CD14-positive monocyte (primary cell): ENCODE measurements around the gene TRIP6. TPM values are rescaled to one million over a fixed set of nuclear protein-coding genes. Genes with fewer than 3 reads are reported as not detected.

Experiments used
- DNase-seq, 3 donors: peaks; one replicate each; pipeline ENCODE4 v3.0.0-alpha.2; 2011 to 2022
- H2AFZ ChIP-seq: 2 replicates; pipeline ENCODE4 v1.6.0; 2012; ENCODE audit warnings: mild to moderate bottlenecking, low read depth, low read length, inconsistent platforms; ENCODE audit not compliant: insufficient read depth, poor library complexity, severe bottlenecking
- H3K27ac ChIP-seq, 2 donors: 1 replicate in 1 of 2; 2 replicates in 1 of 2; pipeline ENCODE4 v1.5.1; 2012 to 2013; ENCODE audit warnings: low read length in 2 of 2, control low read depth in 1 of 2, inconsistent platforms in 1 of 2, low read depth in 1 of 2, mild to moderate bottlenecking in 1 of 2
- H3K27me3 ChIP-seq, 2 donors: one replicate each; pipeline versions ENCODE4 v1.6.0 to v1.6.1; 2011 to 2013; ENCODE audit warnings: low read length in 2 of 2; ENCODE audit not compliant: control insufficient read depth in 2 of 2, insufficient read depth in 2 of 2
- H3K36me3 ChIP-seq, 2 donors: replicated peaks in 1 of 2; 1 replicate in 1 of 2; 2 replicates in 1 of 2; pipeline versions ENCODE4 v1.5.1 to v1.6.1; 2012 to 2013; ENCODE audit warnings: low read length in 2 of 2, control low read depth in 1 of 2, inconsistent platforms in 1 of 2, mild to moderate bottlenecking in 1 of 2; ENCODE audit not compliant: insufficient read depth in 2 of 2, control insufficient read depth in 1 of 2
- H3K4me1 ChIP-seq, 2 donors: 1 replicate in 1 of 2; 2 replicates in 1 of 2; pipeline versions ENCODE4 v1.5.1 to v1.6.1; 2012 to 2013; ENCODE audit warnings: low read length in 2 of 2, control low read depth in 1 of 2, inconsistent platforms in 1 of 2, mild to moderate bottlenecking in 1 of 2, moderate library complexity in 1 of 2; ENCODE audit not compliant: insufficient read depth in 2 of 2, control insufficient read depth in 1 of 2
- H3K4me2 ChIP-seq: replicated peaks from 2 replicates; pipeline ENCODE3; 2012; ENCODE audit warnings: low read length, moderate library complexity, mild to moderate bottlenecking; ENCODE audit not compliant: poor library complexity, severe bottlenecking; ENCODE audit errors: extremely low read depth
- H3K4me3 ChIP-seq, 3 experiments: fragments of 200-600 bp in 1 of 3; sonication (generic) in 1 of 3; replicated peaks in 1 of 3; 1 replicate in 2 of 3; 2 replicates in 1 of 3; pipeline ENCODE4 v1.5.1; 2011 to 2013; ENCODE audit warnings: low read length in 3 of 3, mild to moderate bottlenecking in 3 of 3, control low read depth in 2 of 3, low read depth in 2 of 3, inconsistent platforms in 1 of 3, moderate library complexity in 1 of 3
- H3K79me2 ChIP-seq: 2 replicates; pipeline ENCODE4 v1.6.0; 2012; ENCODE audit warnings: mild to moderate bottlenecking, control low read depth, inconsistent platforms, low read length, moderate library complexity; ENCODE audit not compliant: insufficient read depth
- H3K9ac ChIP-seq: 2 replicates; pipeline ENCODE4 v1.6.0; 2017; ENCODE audit warnings: low read length, mild to moderate bottlenecking; ENCODE audit not compliant: insufficient read depth, poor library complexity, severe bottlenecking
- H3K9me3 ChIP-seq, 2 donors: replicated peaks in 1 of 2; 1 replicate in 1 of 2; 2 replicates in 1 of 2; pipeline versions ENCODE4 v1.5.1 to v1.6.1; 2012 to 2013; ENCODE audit warnings: low read length in 2 of 2, control low read depth in 1 of 2; ENCODE audit not compliant: control insufficient read depth in 1 of 2, insufficient read depth in 1 of 2
- H4K20me1 ChIP-seq: 2 replicates; pipeline ENCODE4 v1.6.0; 2012; ENCODE audit warnings: mild to moderate bottlenecking, low read length, control low read depth, moderate library complexity; ENCODE audit not compliant: insufficient read depth
- H3K27ac Mint-ChIP-seq, 7 donors: one replicate each; pipeline ENCODE4 v1.8.0; 2020; ENCODE audit warnings: mild to moderate bottlenecking in 7 of 7, mixed read lengths in 7 of 7, moderate library complexity in 6 of 7, inconsistent platforms in 2 of 7
- H3K27me3 Mint-ChIP-seq, 3 donors: one replicate each; pipeline ENCODE4 v1.8.0; 2021 to 2022; ENCODE audit warnings: low read depth in 3 of 3, mild to moderate bottlenecking in 3 of 3, mixed read lengths in 3 of 3, moderate library complexity in 3 of 3, inconsistent platforms in 1 of 3
- H3K36me3 Mint-ChIP-seq, 2 donors: one replicate each; pipeline ENCODE4 v1.8.0; 2020; ENCODE audit warnings: mixed read lengths in 2 of 2, inconsistent platforms in 1 of 2, mild to moderate bottlenecking in 1 of 2
- H3K4me1 Mint-ChIP-seq: one replicate; pipeline ENCODE4 v1.8.0; 2020; ENCODE audit warnings: mild to moderate bottlenecking, mixed read lengths
- H3K4me3 Mint-ChIP-seq, 2 donors: one replicate each; pipeline ENCODE4 v1.8.0; 2020; ENCODE audit warnings: mild to moderate bottlenecking in 2 of 2, mixed read lengths in 2 of 2, moderate library complexity in 1 of 2
- H3K9me3 Mint-ChIP-seq, 7 donors: one replicate each; pipeline ENCODE4 v1.8.0; 2020 to 2022; ENCODE audit warnings: mixed read lengths in 7 of 7, mild to moderate bottlenecking in 6 of 7, moderate library complexity in 6 of 7, inconsistent platforms in 2 of 7
- CTCF ChIP-seq: fragments of 200-600 bp; IDR thresholded peaks from one replicate; pipeline ENCODE4 v1.8.0; 2022; ENCODE audit warnings: antibody characterized with exemption, mild to moderate bottlenecking
- WGBS: methylation state at CpG from one replicate; pipeline ENCODE4 v1.1.5; 2013; ENCODE audit warnings: missing lambda C conversion rate; ENCODE audit not compliant: insufficient coverage; 5-methylcytosine and 5-hydroxymethylcytosine counted together
- intact Hi-C, 2 donors: fragments of 100-400 bp; cut with micrococcal nuclease; formaldehyde crosslinking; loops; one replicate each; pipeline versions ENCODE4 v1.15.0 to v1.15.1; 2023
- polyA plus RNA-seq, 3 donors: library from polyadenylated mRNA; depleted of rRNA in 1 of 3; unstranded in 2 of 3; stranded (reverse) in 1 of 3; fragments of 300-500 nt in 2 of 3; fragments of >200 nt in 1 of 3; fragmentation: Illumina TruSeq in 2 of 3; gene quantifications; 1 replicate in 2 of 3; 2 replicates in 1 of 3; pipeline ENCODE4 v1.2.3, GENCODE V29; 2012 to 2021

Gene TRIP6
- polyA plus RNA-seq, 3 donors, result 1.9 to 5.9 (median 5.8) TPM

- peaks cover 56 to 84% (median 65%) of the 10 kb centered on the region in 3 donors for H3K27me3 Mint-ChIP-seq
- H3K27ac Mint-ChIP-seq, result peak overlapping the region in 1 of 7 donors; percentile 84
- peak in 2 of 3 donors; percentile 34 to 67 for DNase-seq
- Histone ChIP-seq H3K4me3 (peak overlapping the region in 2 of 3 experiments; percentile 2 to 68), H3K9ac (peak overlapping the region; percentile 27), H3K4me1 (peaks cover 14 to 20% of the 10 kb centered on the region in 2 donors), H3K36me3 (no peaks in the 10 kb centered on the region), H3K79me2 (no peaks in the 10 kb centered on the region), H3K9me3 (peaks cover 0 to 13% of the 10 kb centered on the region in 2 donors), H3K27me3 (peaks cover 14 to 69% of the 10 kb centered on the region in 2 donors), H3K27ac (no peak overlapping the region), H4K20me1 (no peaks in the 10 kb centered on the region), H3K4me2 (peak overlapping the region; percentile 72), H2AFZ (peak overlapping the region; percentile 59)
- H3K4me1 Mint-ChIP-seq, result peaks cover 9% of the 10 kb centered on the region
- H3K36me3 Mint-ChIP-seq, result peaks cover 6 to 9% of the 10 kb centered on the region in 2 donors
- peak; percentile 84 for TF ChIP-seq CTCF
- peak overlapping the region; percentile 71 to 94 for H3K4me3 Mint-ChIP-seq
- WGBS, result 2% methylated on average over 87 of the region's 95 CpGs
- intact Hi-C loops, result loop anchor here (1.0 to 2.0 kb wide), 2 partner anchors 69 to 162 kb away; no protein-coding TSS in a partner anchor
- peaks cover 0 to 12% (median 9%) of the 10 kb centered on the region in 7 donors for H3K9me3 Mint-ChIP-seq
Measured at GRCh38 chr7:100896732-100897608, 29.8 kb downstream of the TRIP6 start.

DNA sequence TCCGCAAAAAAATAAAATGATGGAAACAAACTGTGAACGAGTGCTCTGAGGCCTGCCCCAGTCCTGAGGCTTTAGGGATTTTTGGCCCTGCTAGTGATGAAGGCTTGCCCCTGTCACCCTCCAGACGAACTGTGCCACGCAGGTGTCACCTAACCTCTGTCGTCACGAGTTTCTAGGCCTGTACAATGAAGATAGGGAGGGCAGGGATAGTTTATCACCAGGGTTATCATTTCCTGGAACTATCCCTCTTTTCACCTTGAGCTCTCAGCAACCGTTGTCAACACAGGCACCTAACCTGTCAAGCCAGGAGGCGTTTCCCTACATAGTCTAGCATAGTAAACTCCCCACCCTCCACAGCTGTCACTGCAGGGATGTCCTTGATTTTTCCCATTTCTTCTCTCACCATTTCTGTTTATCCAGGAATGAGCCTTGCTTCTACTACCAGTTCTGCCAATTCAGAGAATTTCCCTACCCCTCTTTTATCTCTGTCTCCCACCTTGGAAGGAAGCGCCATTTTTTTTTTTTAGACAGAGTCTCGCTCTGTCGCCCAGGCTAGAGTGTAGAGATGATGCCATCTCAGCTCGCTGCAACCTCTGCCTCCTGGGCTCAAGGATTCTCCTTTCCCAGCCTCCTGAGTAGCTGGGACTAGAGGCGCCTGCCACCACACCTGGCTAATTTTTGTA lies 30.7 kb downstream of the TRIP6 start:
- Mint-ChIP-seq H3K4me1 (peaks cover 9% of the 10 kb centered on the region), H3K27ac (peak overlapping the region in 1 of 7 donors; percentile 59), H3K27me3 (peaks cover 47 to 78% (median 58%) of the 10 kb centered on the region in 3 donors), H3K4me3 (peak overlapping the region in 1 of 2 donors; percentile 78), H3K9me3 (peaks cover 0 to 12% (median 7%) of the 10 kb centered on the region in 7 donors), H3K36me3 (peaks cover 6 to 8% of the 10 kb centered on the region in 2 donors)
- no peak for TF ChIP-seq CTCF
- Histone ChIP-seq H3K27ac (no peak overlapping the region), H2AFZ (no peak overlapping the region), H4K20me1 (no peaks in the 10 kb centered on the region), H3K4me1 (peaks cover 14 to 20% of the 10 kb centered on the region in 2 donors), H3K4me3 (no peak overlapping the region), H3K4me2 (no peak overlapping the region), H3K36me3 (no peaks in the 10 kb centered on the region), H3K9me3 (peaks cover 0 to 13% of the 10 kb centered on the region in 2 donors), H3K9ac (no peak overlapping the region), H3K79me2 (no peaks in the 10 kb centered on the region), H3K27me3 (peaks cover 14 to 61% of the 10 kb centered on the region in 2 donors)
- intact Hi-C loops, result loop anchor here (1.0 to 2.0 kb wide), 2 partner anchors 68 to 161 kb away; no protein-coding TSS in a partner anchor
- no peak for DNase-seq
- WGBS, result 79% methylated on average over 5 of the region's 13 CpGs
